Osteoblast (primary cell): ENCODE data around the gene PEX5L. TPM values are rescaled to one million over a fixed set of nuclear protein-coding genes. Genes with fewer than 3 reads are reported as not detected.
A peak's percentile ranks its signal among the peaks of the same experiment; 100 is the strongest.

ENCODE experiments used
- DNase-seq: peaks from one replicate; pipeline ENCODE4 v3.0.0; 2011; ENCODE audit warnings: low spot score, mixed read lengths; ENCODE audit not compliant: insufficient read length; ENCODE audit errors: missing footprints
- H2AFZ ChIP-seq: 2 replicates; pipeline ENCODE4 v1.6.0; 2011; ENCODE audit warnings: mild to moderate bottlenecking, low read length
- H3K27ac ChIP-seq: 2 replicates; pipeline ENCODE4 v1.5.1; 2011; ENCODE audit warnings: mild to moderate bottlenecking, low read depth, low read length, moderate library complexity
- H3K27me3 ChIP-seq: 2 replicates; pipeline ENCODE4 v1.6.0; 2012; ENCODE audit warnings: mild to moderate bottlenecking, control low read depth, inconsistent platforms, low read length, moderate library complexity; ENCODE audit not compliant: insufficient read depth
- H3K36me3 ChIP-seq: 2 replicates; pipeline ENCODE4 v1.5.1; 2011; ENCODE audit warnings: mild to moderate bottlenecking, low read length, control low read depth, moderate library complexity; ENCODE audit not compliant: insufficient read depth
- H3K4me1 ChIP-seq: 2 replicates; pipeline ENCODE4 v1.5.1; 2011; ENCODE audit warnings: mild to moderate bottlenecking, low read length, control low read depth, moderate library complexity; ENCODE audit not compliant: insufficient read depth
- H3K4me2 ChIP-seq: 2 replicates; pipeline ENCODE4 v1.6.0; 2011; ENCODE audit warnings: mild to moderate bottlenecking, low read length; ENCODE audit not compliant: insufficient read depth
- H3K4me3 ChIP-seq: fragments of 200-600 bp; sonication (generic); 3 replicates; pipeline ENCODE4 v1.5.1; 2012; ENCODE audit warnings: mild to moderate bottlenecking, low read length, inconsistent platforms; ENCODE audit not compliant: insufficient read depth
- H3K79me2 ChIP-seq: 2 replicates; pipeline ENCODE4 v1.6.0; 2012; ENCODE audit warnings: mild to moderate bottlenecking, low read length, control low read depth, inconsistent platforms; ENCODE audit not compliant: insufficient read depth
- H3K9me3 ChIP-seq: 2 replicates; pipeline ENCODE4 v1.5.1; 2011; ENCODE audit warnings: low read depth, low read length, control low read depth
- H4K20me1 ChIP-seq: 2 replicates; pipeline ENCODE4 v1.6.0; 2012; ENCODE audit warnings: mild to moderate bottlenecking, low read length, control low read depth; ENCODE audit not compliant: insufficient read depth
- total RNA-seq: library from RNA; depleted of rRNA; stranded (reverse); fragments of >200 nt; gene quantifications from 2 replicates; pipeline ENCODE4 v1.2.3, GENCODE V29; 2012
- TF ChIP-seq, protein P1 (sequence below): IDR thresholded peaks from 2 replicates; pipeline ENCODE4 v1.5.1; 2011; ENCODE audit warnings: mild to moderate bottlenecking, low read depth, low read length, moderate library complexity; ENCODE audit errors: extremely low read depth

Gene PEX5L
- total RNA-seq, 1 donor, result 1.4 TPM

DNA sequence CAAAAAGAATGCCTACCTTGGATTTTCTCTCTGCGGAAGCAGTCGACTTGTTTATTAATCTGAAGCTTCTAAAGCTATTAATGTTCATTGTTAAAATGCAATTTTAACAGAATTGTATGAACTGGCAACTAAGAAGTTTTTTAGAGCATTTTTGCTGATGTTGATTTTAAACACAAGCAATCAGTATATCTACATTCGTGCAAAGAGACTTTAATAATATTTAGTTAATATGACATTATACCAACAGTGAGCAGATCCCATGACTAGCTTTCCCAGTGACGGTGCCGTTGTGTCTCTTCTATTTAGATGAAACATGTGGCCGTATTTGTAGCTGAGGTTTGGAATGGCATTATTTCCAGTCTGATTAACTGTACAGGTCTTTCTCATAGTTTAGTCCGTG, 88.0 kb downstream of the PEX5L start:
- no peak overlapping the region for H3K27ac ChIP-seq
- no peak overlapping the region for H3K4me2 ChIP-seq
- TF ChIP-seq, protein P1, sequence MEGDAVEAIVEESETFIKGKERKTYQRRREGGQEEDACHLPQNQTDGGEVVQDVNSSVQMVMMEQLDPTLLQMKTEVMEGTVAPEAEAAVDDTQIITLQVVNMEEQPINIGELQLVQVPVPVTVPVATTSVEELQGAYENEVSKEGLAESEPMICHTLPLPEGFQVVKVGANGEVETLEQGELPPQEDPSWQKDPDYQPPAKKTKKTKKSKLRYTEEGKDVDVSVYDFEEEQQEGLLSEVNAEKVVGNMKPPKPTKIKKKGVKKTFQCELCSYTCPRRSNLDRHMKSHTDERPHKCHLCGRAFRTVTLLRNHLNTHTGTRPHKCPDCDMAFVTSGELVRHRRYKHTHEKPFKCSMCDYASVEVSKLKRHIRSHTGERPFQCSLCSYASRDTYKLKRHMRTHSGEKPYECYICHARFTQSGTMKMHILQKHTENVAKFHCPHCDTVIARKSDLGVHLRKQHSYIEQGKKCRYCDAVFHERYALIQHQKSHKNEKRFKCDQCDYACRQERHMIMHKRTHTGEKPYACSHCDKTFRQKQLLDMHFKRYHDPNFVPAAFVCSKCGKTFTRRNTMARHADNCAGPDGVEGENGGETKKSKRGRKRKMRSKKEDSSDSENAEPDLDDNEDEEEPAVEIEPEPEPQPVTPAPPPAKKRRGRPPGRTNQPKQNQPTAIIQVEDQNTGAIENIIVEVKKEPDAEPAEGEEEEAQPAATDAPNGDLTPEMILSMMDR, result no peak
- H3K9me3 ChIP-seq, result no peaks in the 10 kb centered on the region
- H3K36me3 ChIP-seq, result no peaks in the 10 kb centered on the region
- no peak overlapping the region for H2AFZ ChIP-seq
- H3K4me1 ChIP-seq, result no peaks in the 10 kb centered on the region
- peaks cover 3% of the 10 kb centered on the region for H3K27me3 ChIP-seq
- no peak for DNase-seq
- no peak overlapping the region for H3K4me3 ChIP-seq
- no peaks in the 10 kb centered on the region for H3K79me2 ChIP-seq
- H4K20me1 ChIP-seq, result no peaks in the 10 kb centered on the region

GRCh38 chr3:179945569-179945968, 91.2 kb downstream of the PEX5L start:
- Histone ChIP-seq H4K20me1 (no peaks in the 10 kb centered on the region), H3K4me3 (no peak overlapping the region), H3K36me3 (no peaks in the 10 kb centered on the region), H3K79me2 (no peaks in the 10 kb centered on the region), H3K9me3 (no peaks in the 10 kb centered on the region), H3K27ac (no peak overlapping the region), H2AFZ (no peak overlapping the region), H3K4me1 (no peaks in the 10 kb centered on the region), H3K27me3 (peaks cover 1% of the 10 kb centered on the region), H3K4me2 (no peak overlapping the region)
- TF ChIP-seq, protein P1, result no peak
- no peak for DNase-seq

- no peak overlapping the region for H3K27ac ChIP-seq
These were observed 93.4 kb downstream of the PEX5L start for GRCh38 chr3:179943117-179943880.

DNA sequence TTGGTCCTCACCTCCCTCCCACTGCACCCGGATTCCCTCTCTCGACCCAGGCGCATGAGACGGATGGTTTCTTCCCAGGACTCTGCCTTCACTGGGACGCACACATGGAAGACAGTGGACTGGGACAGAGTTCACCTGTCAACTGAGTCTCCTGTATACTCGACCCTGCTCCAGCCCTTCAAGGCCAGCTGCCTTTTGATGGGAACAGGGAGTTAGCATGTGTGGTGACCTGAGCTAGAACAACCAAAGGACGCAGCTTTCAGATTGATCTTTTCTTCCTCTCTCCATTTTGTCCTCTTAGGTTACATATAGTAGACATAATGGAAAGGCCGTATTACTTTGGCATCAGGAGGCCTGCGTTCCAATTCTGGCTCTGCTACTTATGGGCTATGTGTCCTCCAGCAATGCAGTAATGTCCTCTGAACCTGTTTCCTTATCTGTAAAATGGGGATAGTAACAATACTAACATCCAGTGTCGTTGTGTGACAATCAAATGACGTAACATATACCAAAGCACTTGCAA, 94.1 kb downstream of the PEX5L start:
- H3K4me2 ChIP-seq, result peak overlapping the region; percentile 79
- no peaks in the 10 kb centered on the region for H3K36me3 ChIP-seq
- peak overlapping the region; percentile 78 for H2AFZ ChIP-seq

More at GRCh38 chr3:179943117-179943880, 93.4 kb downstream of the PEX5L start:
- no peak overlapping the region for H3K4me2 ChIP-seq
- H2AFZ ChIP-seq, result no peak overlapping the region
- no peaks in the 10 kb centered on the region for H3K36me3 ChIP-seq
- H3K4me1 ChIP-seq, result no peaks in the 10 kb centered on the region
- no peaks in the 10 kb centered on the region for H4K20me1 ChIP-seq
- TF ChIP-seq, protein P1, result no peak
- H3K79me2 ChIP-seq, result no peaks in the 10 kb centered on the region
- DNase-seq, result no peak
- no peak overlapping the region for H3K4me3 ChIP-seq
- no peaks in the 10 kb centered on the region for H3K27me3 ChIP-seq
- H3K9me3 ChIP-seq, result no peaks in the 10 kb centered on the region

More for the DNA sequence above, 94.1 kb downstream of the PEX5L start:
- no peaks in the 10 kb centered on the region for H4K20me1 ChIP-seq
- H3K9me3 ChIP-seq, result no peaks in the 10 kb centered on the region
- H3K4me1 ChIP-seq, result no peaks in the 10 kb centered on the region
- H3K27ac ChIP-seq, result no peak overlapping the region
- no peaks in the 10 kb centered on the region for H3K27me3 ChIP-seq
- H3K79me2 ChIP-seq, result no peaks in the 10 kb centered on the region
- DNase-seq, result no peak
- peak overlapping the region; percentile 62 for H3K4me3 ChIP-seq
- TF ChIP-seq, protein P1, result no peak
